Glutamatergic neuron (in vitro differentiated cells): ENCODE results near the gene MAP3K19. TPM values are rescaled to one million over a fixed set of nuclear protein-coding genes. Genes with fewer than 3 reads are reported as not detected.
"Not testable (repeated sequence)": the region's sequence is repeated elsewhere in the genome, so short reads cannot be mapped to it uniquely, and the experiment has no call there.

Source experiments
- DNase-seq: peaks from one replicate; pipeline ENCODE4 v3.0.0; 2022
- H3K27ac Mint-ChIP-seq: one replicate; pipeline ENCODE4 v1.8.0; 2020; ENCODE audit warnings: mild to moderate bottlenecking, mixed read lengths, inconsistent platforms; ENCODE audit not compliant: unreplicated experiment
- H3K27me3 Mint-ChIP-seq: one replicate; pipeline ENCODE4 v1.8.0; 2020; ENCODE audit warnings: mild to moderate bottlenecking, moderate library complexity, mixed read lengths, inconsistent platforms; ENCODE audit not compliant: unreplicated experiment
- H3K36me3 Mint-ChIP-seq: one replicate; pipeline ENCODE4 v1.8.0; 2020; ENCODE audit warnings: mild to moderate bottlenecking, mixed read lengths, inconsistent platforms; ENCODE audit not compliant: unreplicated experiment
- H3K4me1 Mint-ChIP-seq: one replicate; pipeline ENCODE4 v1.8.0; 2020; ENCODE audit warnings: mild to moderate bottlenecking, low read depth, mixed read lengths, inconsistent platforms; ENCODE audit not compliant: unreplicated experiment
- H3K4me3 Mint-ChIP-seq: one replicate; pipeline ENCODE4 v1.8.0; 2020; ENCODE audit warnings: mild to moderate bottlenecking, mixed read lengths, inconsistent platforms; ENCODE audit not compliant: unreplicated experiment
- H3K9me3 Mint-ChIP-seq: one replicate; pipeline ENCODE4 v1.8.0; 2020; ENCODE audit warnings: mild to moderate bottlenecking, moderate library complexity, mixed read lengths, inconsistent platforms; ENCODE audit not compliant: unreplicated experiment
- total RNA-seq: library from RNA; stranded (reverse); fragmentation: NEBNext Ultra II Directional; extraction: Animal tissue kit (Norgen Biotek cat#: 25700); gene quantifications from one replicate; pipeline ENCODE4 v1.2.1, GENCODE V29; 2021; ENCODE audit not compliant: unreplicated experiment
- TF ChIP-seq, protein P1 (sequence below): fragments of 200-600 bp; sonication (generic); IDR thresholded peaks from one replicate; pipeline ENCODE4 v1.5.0; 2021; ENCODE audit not compliant: partially characterized antibody, unreplicated experiment

Gene MAP3K19
- total RNA-seq, 1 donor from 2014 or later = not detected

DNA sequence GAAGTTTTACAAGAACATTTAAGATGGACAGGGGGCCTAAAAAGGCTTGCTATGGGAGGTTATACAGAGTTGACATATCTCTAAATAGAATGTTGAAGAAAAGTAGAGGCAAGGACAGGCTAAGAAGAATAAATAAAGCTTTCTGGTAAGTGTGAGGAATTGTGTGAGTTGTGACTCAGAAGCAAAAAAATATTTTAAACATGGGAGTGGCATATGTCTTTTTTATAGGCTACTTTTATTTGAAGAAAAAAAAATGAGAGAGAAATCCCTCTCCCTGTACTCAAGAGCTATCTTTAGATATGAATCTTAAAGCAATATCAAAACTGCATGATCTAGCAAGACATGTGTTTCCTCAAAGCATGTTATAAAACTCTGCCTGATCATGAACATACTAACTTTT lies 45.9 kb upstream of the MAP3K19 start:
- no peaks in the 10 kb centered on the region for H3K27me3 Mint-ChIP-seq
- H3K27ac Mint-ChIP-seq = no peak overlapping the region
- H3K9me3 Mint-ChIP-seq = peaks cover 2% of the 10 kb centered on the region
- peaks cover 6% of the 10 kb centered on the region for H3K36me3 Mint-ChIP-seq
- no peak overlapping the region for H3K4me3 Mint-ChIP-seq
- no peak for DNase-seq
- H3K4me1 Mint-ChIP-seq = no peaks in the 10 kb centered on the region
- TF ChIP-seq, protein P1, sequence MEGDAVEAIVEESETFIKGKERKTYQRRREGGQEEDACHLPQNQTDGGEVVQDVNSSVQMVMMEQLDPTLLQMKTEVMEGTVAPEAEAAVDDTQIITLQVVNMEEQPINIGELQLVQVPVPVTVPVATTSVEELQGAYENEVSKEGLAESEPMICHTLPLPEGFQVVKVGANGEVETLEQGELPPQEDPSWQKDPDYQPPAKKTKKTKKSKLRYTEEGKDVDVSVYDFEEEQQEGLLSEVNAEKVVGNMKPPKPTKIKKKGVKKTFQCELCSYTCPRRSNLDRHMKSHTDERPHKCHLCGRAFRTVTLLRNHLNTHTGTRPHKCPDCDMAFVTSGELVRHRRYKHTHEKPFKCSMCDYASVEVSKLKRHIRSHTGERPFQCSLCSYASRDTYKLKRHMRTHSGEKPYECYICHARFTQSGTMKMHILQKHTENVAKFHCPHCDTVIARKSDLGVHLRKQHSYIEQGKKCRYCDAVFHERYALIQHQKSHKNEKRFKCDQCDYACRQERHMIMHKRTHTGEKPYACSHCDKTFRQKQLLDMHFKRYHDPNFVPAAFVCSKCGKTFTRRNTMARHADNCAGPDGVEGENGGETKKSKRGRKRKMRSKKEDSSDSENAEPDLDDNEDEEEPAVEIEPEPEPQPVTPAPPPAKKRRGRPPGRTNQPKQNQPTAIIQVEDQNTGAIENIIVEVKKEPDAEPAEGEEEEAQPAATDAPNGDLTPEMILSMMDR = no peak

- Mint-ChIP-seq H3K9me3 (no peaks in the 10 kb centered on the region), H3K4me3 (no peak overlapping the region), H3K27me3 (no peaks in the 10 kb centered on the region), H3K36me3 (peaks cover 6% of the 10 kb centered on the region), H3K27ac (no peak overlapping the region), H3K4me1 (no peaks in the 10 kb centered on the region)
- TF ChIP-seq, protein P1 = no peak
- no peak for DNase-seq
Observed at GRCh38 chr2:135091681-135092080, 44.4 kb upstream of the MAP3K19 start.

GRCh38 chr2:135089597-135089996 lies 42.4 kb upstream of the MAP3K19 start:
- not testable (repeated sequence) for H3K27me3 Mint-ChIP-seq, H3K36me3 Mint-ChIP-seq

GRCh38 chr2:135086222-135086621 lies 39.0 kb upstream of the MAP3K19 start:
- Mint-ChIP-seq H3K9me3 (no peaks in the 10 kb centered on the region), H3K4me3 (no peak overlapping the region), H3K36me3 (peaks cover 6% of the 10 kb centered on the region), H3K27me3 (no peaks in the 10 kb centered on the region), H3K27ac (no peak overlapping the region), H3K4me1 (no peaks in the 10 kb centered on the region)
- DNase-seq = no peak
- TF ChIP-seq, protein P1 = no peak

More at GRCh38 chr2:135089597-135089996, 42.4 kb upstream of the MAP3K19 start:
- H3K4me3 Mint-ChIP-seq, H3K27ac Mint-ChIP-seq, DNase-seq, H3K4me1 Mint-ChIP-seq, H3K9me3 Mint-ChIP-seq: not testable (repeated sequence)

- TF ChIP-seq, protein P1 = no peak
- peaks cover 22% of the 10 kb centered on the region for H3K36me3 Mint-ChIP-seq
- H3K27ac Mint-ChIP-seq = no peak overlapping the region
- H3K4me1 Mint-ChIP-seq = no peaks in the 10 kb centered on the region
- peaks cover 5% of the 10 kb centered on the region for H3K9me3 Mint-ChIP-seq
- no peak overlapping the region for H3K4me3 Mint-ChIP-seq
- peaks cover 2% of the 10 kb centered on the region for H3K27me3 Mint-ChIP-seq
- DNase-seq = no peak
Observed at GRCh38 chr2:135078417-135078816, 31.2 kb upstream of the MAP3K19 start.

DNA sequence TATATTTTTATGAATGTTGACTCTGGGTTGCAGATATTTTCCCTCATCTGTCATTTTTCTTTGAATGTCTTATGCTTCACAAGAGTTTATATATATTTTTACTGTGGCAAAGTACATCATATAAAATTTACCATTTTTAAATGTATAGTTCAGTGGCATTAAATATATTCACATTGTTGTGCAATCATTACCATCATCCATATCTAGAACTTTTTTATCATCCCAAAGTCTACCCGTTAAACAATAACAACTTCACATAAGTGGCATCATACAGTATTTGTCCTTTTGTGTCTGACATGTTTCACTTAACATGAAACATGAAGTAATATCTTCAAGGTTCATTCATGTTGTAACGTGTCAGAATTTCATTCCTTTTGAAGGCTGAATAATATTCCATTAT lies 29.3 kb upstream of the MAP3K19 start:
- H3K27ac Mint-ChIP-seq = no peak overlapping the region
- no peaks in the 10 kb centered on the region for H3K4me1 Mint-ChIP-seq
- no peak overlapping the region for H3K4me3 Mint-ChIP-seq
- TF ChIP-seq, protein P1 = no peak
- H3K27me3 Mint-ChIP-seq = peaks cover 6% of the 10 kb centered on the region
- DNase-seq = no peak
- H3K9me3 Mint-ChIP-seq = peaks cover 12% of the 10 kb centered on the region
- H3K36me3 Mint-ChIP-seq = peaks cover 36% of the 10 kb centered on the region
